HCT116 (cell line): ENCODE measurements around the gene PGBD5. TPM values are rescaled to one million over a fixed set of nuclear protein-coding genes. Genes with fewer than 3 reads are reported as not detected.

Experiments
- ATAC-seq: fragments of 200-7000 bp; cut with Tn5 transposase; 2 replicates; pipeline ENCODE4 v1.9.1; 2020; ENCODE audit warnings: mild to moderate bottlenecking, moderate library complexity
- BruUV-seq: library from RNA; stranded (reverse); fragments of 400-500 nt; replicated peaks from 2 replicates; lab custom pipeline; 2021; lab: Mats Ljungman, UMichigan
- CTCF ChIA-PET: fragments of 300-600 bp; sonication (Branson Sonifier 250); formaldehyde crosslinking; loops from one replicate; lab custom pipeline; 2021; ENCODE audit warnings: antibody characterized with exemption; lab: Charles Lee
- POLR2A ChIA-PET: fragments of 300-600, 350-600 bp; sonication (Branson Sonifier 250); formaldehyde crosslinking; loops from one replicate; lab custom pipeline; 2021; ENCODE audit warnings: antibody characterized with exemption; lab: Charles Lee
- RAD21 ChIA-PET, 2 experiments: fragments of 300-600 bp; sonication (Branson Sonifier 250); formaldehyde crosslinking; loops; one replicate each; lab custom pipeline; 2023; ENCODE audit warnings: low total read pairs in 2 of 2; ENCODE audit not compliant: uncharacterized antibody in 2 of 2, unreplicated experiment in 2 of 2, low non-redundant PET in 1 of 2; lab: Charles Lee
- DNase-seq: peaks from one replicate; pipeline ENCODE4 v3.0.0-alpha.2; 2010; ENCODE audit warnings: low read depth, low spot score
- H2AFZ ChIP-seq: fragments of 200-600 bp; shearing (Covaris generic), sonication (generic); 2 replicates; pipeline ENCODE4 v1.6.1; 2017; ENCODE audit warnings: low read depth, mixed run types, mixed read lengths, antibody characterized with exemption, low read length; ENCODE audit not compliant: poor library complexity, severe bottlenecking
- H3K27ac ChIP-seq: 2 replicates; pipeline ENCODE4 v1.5.1; 2012; ENCODE audit warnings: low read depth, low read length
- H3K27me3 ChIP-seq: fragments of 200-600 bp; sonication (generic); 2 replicates; pipeline ENCODE4 v1.6.1; 2016; ENCODE audit warnings: mixed run types, low read length, mixed read lengths; ENCODE audit not compliant: insufficient read depth
- H3K36me3 ChIP-seq, 2 experiments: fragments of 200-500 bp in 1 of 2; fragments of 200-600 bp in 1 of 2; sonication (Bioruptor generic) in 1 of 2; sonication (generic) in 1 of 2; 2 replicates each; pipeline versions ENCODE4 v1.5.1 to v1.6.1; 2014 to 2016; ENCODE audit warnings: low read length in 2 of 2, inconsistent platforms in 1 of 2, mixed read lengths in 1 of 2, mixed run types in 1 of 2; ENCODE audit not compliant: insufficient read depth in 2 of 2, control insufficient read depth in 1 of 2
- H3K4me1 ChIP-seq, 2 experiments: fragments of 200-600 bp in 1 of 2; sonication (generic) in 1 of 2; 2 replicates each; pipeline versions ENCODE4 v1.5.1 to v1.6.1; 2012 to 2017; ENCODE audit warnings: low read length in 2 of 2, inconsistent platforms in 1 of 2, mild to moderate bottlenecking in 1 of 2, mixed read lengths in 1 of 2, mixed run types in 1 of 2, moderate library complexity in 1 of 2; ENCODE audit not compliant: insufficient read depth in 2 of 2, control insufficient read depth in 1 of 2
- H3K4me2 ChIP-seq: fragments of 200-600 bp; sonication (generic); 2 replicates; pipeline ENCODE4 v1.6.1; 2017; ENCODE audit warnings: mixed run types, low read length, mixed read lengths
- H3K4me3 ChIP-seq, 2 experiments: fragments of 200-600 bp in 1 of 2; sonication (generic) in 1 of 2; replicated peaks in 1 of 2; 2 replicates each; pipeline ENCODE4 v1.5.1; 2011 to 2016; ENCODE audit warnings: low read length in 2 of 2, control low read depth in 1 of 2, low read depth in 1 of 2, mild to moderate bottlenecking in 1 of 2, mixed read lengths in 1 of 2, mixed run types in 1 of 2
- H3K79me2 ChIP-seq: fragments of 200-600 bp; sonication (generic); 2 replicates; pipeline ENCODE4 v1.6.1; 2017; ENCODE audit warnings: mild to moderate bottlenecking, mixed run types, low read length, moderate library complexity, mixed read lengths; ENCODE audit not compliant: insufficient read depth
- H3K9ac ChIP-seq: fragments of 200-600 bp; sonication (generic); 2 replicates; pipeline ENCODE4 v1.6.1; 2016; ENCODE audit warnings: low read length, mixed read lengths
- H3K9me2 ChIP-seq: fragments of 200-600 bp; sonication (generic), shearing (Covaris generic); 2 replicates; pipeline ENCODE4 v1.6.1; 2017; ENCODE audit warnings: mixed run types, mild to moderate bottlenecking, moderate library complexity; ENCODE audit not compliant: insufficient read depth
- H3K9me3 ChIP-seq, 2 experiments: fragments of 200-500 bp in 1 of 2; fragments of 200-600 bp in 1 of 2; sonication (Bioruptor generic) in 1 of 2; sonication (generic) in 1 of 2; 2 replicates each; pipeline ENCODE4 v1.6.1; 2014 to 2017; ENCODE audit warnings: low read length in 2 of 2, mixed read lengths in 2 of 2, inconsistent platforms in 1 of 2, low read depth in 1 of 2, mild to moderate bottlenecking in 1 of 2, mixed run types in 1 of 2, moderate library complexity in 1 of 2; ENCODE audit not compliant: control insufficient read depth in 1 of 2, insufficient read depth in 1 of 2
- H4K20me1 ChIP-seq: fragments of 200-600 bp; sonication (generic), shearing (Covaris generic); 2 replicates; pipeline ENCODE4 v1.6.1; 2017; ENCODE audit warnings: mixed run types, mild to moderate bottlenecking, moderate library complexity; ENCODE audit not compliant: insufficient read depth
- ATF3 ChIP-seq: IDR thresholded peaks from 2 replicates; pipeline ENCODE4 v1.6.1; 2012
- EZH2phosphoT487 ChIP-seq: fragments of 200-600 bp; IDR thresholded peaks from 2 replicates; pipeline ENCODE4 v1.6.1; 2018; ENCODE audit warnings: antibody characterized with exemption, borderline replicate concordance
- POLR2A ChIP-seq: IDR thresholded peaks from 2 replicates; pipeline ENCODE4 v1.7.0; 2011; ENCODE audit warnings: borderline replicate concordance; ENCODE audit not compliant: insufficient read depth, insufficient read length; ENCODE audit errors: extremely low read depth
- POLR2AphosphoS5 ChIP-seq: IDR thresholded peaks from 2 replicates; pipeline ENCODE4 v1.6.1; 2011; ENCODE audit warnings: mild to moderate bottlenecking, low read depth, low read length, moderate library complexity
- SP1 ChIP-seq: IDR thresholded peaks from 2 replicates; pipeline ENCODE4 v1.6.1; 2012; ENCODE audit warnings: low read depth
- YY1 ChIP-seq: IDR thresholded peaks from 2 replicates; pipeline ENCODE4 v1.6.1; 2011; ENCODE audit warnings: low read length, low read depth, moderate library complexity, mild to moderate bottlenecking; ENCODE audit not compliant: insufficient replicate concordance; ENCODE audit errors: extremely low read depth
- intact Hi-C: fragments of 100-400 bp; cut with micrococcal nuclease; formaldehyde crosslinking; loops from 2 replicates; pipeline ENCODE4 v1.10.0; 2022
- total RNA-seq: library from RNA; stranded (reverse); gene quantifications from one replicate; pipeline ENCODE4 v1.2.1, GENCODE V29; 2021; ENCODE audit not compliant: unreplicated experiment
- TF ChIP-seq, protein P1 (sequence below), 3 experiments: fragments of 200-600 bp in 1 of 3; sonication (generic) in 1 of 3; IDR thresholded peaks in 2 of 3; conservative IDR thresholded peaks in 1 of 3; 2 replicates each; pipeline ENCODE4 v1.5.1; 2012 to 2017; ENCODE audit warnings: low read depth in 2 of 3, low read length in 2 of 3, antibody characterized with exemption in 1 of 3, borderline replicate concordance in 1 of 3, control low read depth in 1 of 3, mild to moderate bottlenecking in 1 of 3, mixed read lengths in 1 of 3, mixed run types in 1 of 3, moderate library complexity in 1 of 3; ENCODE audit not compliant: insufficient read depth in 1 of 3

The PGBD5 gene
- total RNA-seq, 1 experiment from 2014 or later, result 0.27 TPM

DNA sequence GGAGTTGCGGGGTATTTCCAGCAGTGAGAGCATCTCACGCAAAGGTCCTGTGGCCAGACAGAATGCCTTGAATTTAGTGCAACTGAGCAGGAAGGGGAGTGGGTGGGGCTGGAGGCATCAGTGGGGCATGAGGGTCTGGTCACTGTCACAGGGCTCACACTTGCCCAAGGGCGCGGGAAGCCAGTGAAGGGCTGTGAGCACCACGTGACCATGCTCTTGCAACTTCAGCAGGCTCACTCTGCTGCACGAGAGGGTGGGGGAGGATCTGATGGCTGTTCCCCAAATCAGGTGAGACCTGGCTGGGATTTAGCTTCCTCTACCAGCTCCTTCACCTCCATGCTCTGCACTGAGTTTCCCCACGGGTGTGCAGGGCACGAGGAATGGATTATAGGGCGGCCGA is 64.2 kb downstream of the PGBD5 start:
- RAD21 ChIA-PET, result no interaction called here
- no peaks in the 10 kb centered on the region for H3K79me2 ChIP-seq
- CTCF ChIA-PET, result no interaction called here
- H3K4me2 ChIP-seq, result no peak overlapping the region
- no peaks in the 10 kb centered on the region for H3K9me3 ChIP-seq
- no peaks in the 10 kb centered on the region for H3K36me3 ChIP-seq
- H3K4me3 ChIP-seq, result no peak overlapping the region
- no peak for DNase-seq
- H3K27me3 ChIP-seq, result no peaks in the 10 kb centered on the region
- H3K4me1 ChIP-seq, result peaks cover 0 to 4% of the 10 kb centered on the region in 2 experiments; a peak in 1 of 4 replicates
- BruUV-seq, result no TSS peak
- no peak overlapping the region for H3K9ac ChIP-seq
- H2AFZ ChIP-seq, result no peak overlapping the region
- ATAC-seq, result no peak
- H4K20me1 ChIP-seq, result no peaks in the 10 kb centered on the region
- intact Hi-C loops, result no loop called here
- POLR2A ChIA-PET, result no interaction called here
- no peaks in the 10 kb centered on the region for H3K9me2 ChIP-seq
- H3K27ac ChIP-seq, result no peak overlapping the region
- TF ChIP-seq YY1, result no peak
- no peak for TF ChIP-seq POLR2A
- TF ChIP-seq ATF3, result no peak
- no peak for TF ChIP-seq SP1
- TF ChIP-seq, protein P1, sequence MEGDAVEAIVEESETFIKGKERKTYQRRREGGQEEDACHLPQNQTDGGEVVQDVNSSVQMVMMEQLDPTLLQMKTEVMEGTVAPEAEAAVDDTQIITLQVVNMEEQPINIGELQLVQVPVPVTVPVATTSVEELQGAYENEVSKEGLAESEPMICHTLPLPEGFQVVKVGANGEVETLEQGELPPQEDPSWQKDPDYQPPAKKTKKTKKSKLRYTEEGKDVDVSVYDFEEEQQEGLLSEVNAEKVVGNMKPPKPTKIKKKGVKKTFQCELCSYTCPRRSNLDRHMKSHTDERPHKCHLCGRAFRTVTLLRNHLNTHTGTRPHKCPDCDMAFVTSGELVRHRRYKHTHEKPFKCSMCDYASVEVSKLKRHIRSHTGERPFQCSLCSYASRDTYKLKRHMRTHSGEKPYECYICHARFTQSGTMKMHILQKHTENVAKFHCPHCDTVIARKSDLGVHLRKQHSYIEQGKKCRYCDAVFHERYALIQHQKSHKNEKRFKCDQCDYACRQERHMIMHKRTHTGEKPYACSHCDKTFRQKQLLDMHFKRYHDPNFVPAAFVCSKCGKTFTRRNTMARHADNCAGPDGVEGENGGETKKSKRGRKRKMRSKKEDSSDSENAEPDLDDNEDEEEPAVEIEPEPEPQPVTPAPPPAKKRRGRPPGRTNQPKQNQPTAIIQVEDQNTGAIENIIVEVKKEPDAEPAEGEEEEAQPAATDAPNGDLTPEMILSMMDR (IDR thresholded peaks at IDR 0.05 in 2 of 3, conservative IDR thresholded peaks at IDR 0.05 in 1 of 3; ENCODE audit: borderline replicate concordance in 1 of 3, insufficient read depth in 1 of 3, low read depth in 2 of 3, low read length in 2 of 3), result no peak
- TF ChIP-seq, all 23 proteins: peak for 0

DNA sequence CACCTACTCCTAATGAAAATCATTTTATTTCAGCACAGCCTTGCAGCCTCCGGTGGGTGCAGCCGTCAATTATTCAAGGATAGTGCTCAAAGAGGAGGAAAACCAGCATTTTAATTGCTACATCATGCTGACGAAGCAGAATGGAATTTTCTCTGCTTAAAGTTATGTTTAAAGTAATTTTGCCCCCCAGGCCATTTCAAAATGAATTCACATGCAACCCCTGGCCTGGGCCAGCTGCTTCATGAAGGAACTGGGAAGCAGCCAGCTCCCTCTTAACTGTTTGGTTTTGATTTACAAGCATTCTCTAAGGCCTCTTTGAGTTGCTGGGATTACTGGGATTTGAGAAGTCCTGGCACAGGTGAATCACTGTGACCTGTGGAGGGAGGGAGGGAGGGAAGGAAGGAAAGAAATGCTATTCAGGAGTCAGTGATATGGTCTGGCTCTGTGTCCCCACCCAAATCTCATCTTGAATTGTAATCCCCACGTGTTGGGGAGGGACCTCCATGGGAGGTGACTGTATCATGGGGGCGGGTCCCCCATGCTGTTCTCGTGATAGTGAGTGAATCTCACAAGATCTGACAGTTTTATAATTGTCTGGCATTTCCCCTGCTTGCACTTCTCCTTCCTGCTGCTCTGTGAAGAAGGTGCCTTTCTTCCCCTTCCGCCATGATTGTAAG is 66.0 kb downstream of the PGBD5 start:
- Histone ChIP-seq H3K4me3 (no peak overlapping the region), H3K79me2 (no peaks in the 10 kb centered on the region), H3K4me2 (no peak overlapping the region), H3K27me3 (no peaks in the 10 kb centered on the region), H4K20me1 (no peaks in the 10 kb centered on the region), H2AFZ (no peak overlapping the region), H3K9me3 (no peaks in the 10 kb centered on the region), H3K9ac (no peak overlapping the region), H3K9me2 (no peaks in the 10 kb centered on the region), H3K36me3 (no peaks in the 10 kb centered on the region), H3K27ac (no peak overlapping the region), H3K4me1 (peaks cover 0 to 4% of the 10 kb centered on the region in 2 experiments; a peak in 1 of 4 replicates)
- intact Hi-C loops, result no loop called here
- ChIA-PET POLR2A (no interaction called here), CTCF (no interaction called here), RAD21 (no interaction called here)
- TF ChIP-seq POLR2AphosphoS5 (no peak), EZH2phosphoT487 (no peak)
- BruUV-seq, result no TSS peak
- ATAC-seq (no peak), DNase-seq (no peak)
